Loucy (cell line): ENCODE measurements around the gene MMP20.
A peak's percentile ranks its signal among the peaks of the same experiment; 100 is the strongest.

Source experiments
- H2AFZ ChIP-seq: fragments of 200-600 bp; sonication (generic); 2 replicates; pipeline ENCODE4 v1.6.0; 2016; ENCODE audit warnings: antibody characterized with exemption, mild to moderate bottlenecking, low read length, moderate library complexity
- H3F3A ChIP-seq: fragments of 200-600 bp; 2 replicates; pipeline ENCODE4 v1.6.0; 2016; ENCODE audit warnings: antibody characterized with exemption, low read depth, mild to moderate bottlenecking
- H3K27me3 ChIP-seq: fragments of 200-600 bp; sonication (generic); 2 replicates; pipeline ENCODE4 v1.6.1; 2014; ENCODE audit warnings: low read length, mild to moderate bottlenecking; ENCODE audit not compliant: insufficient read depth, poor library complexity, severe bottlenecking
- H3K36me3 ChIP-seq: fragments of 200-600 bp; sonication (generic); 2 replicates; pipeline ENCODE4 v1.6.1; 2016; ENCODE audit warnings: low read length; ENCODE audit not compliant: insufficient read depth
- H3K4me1 ChIP-seq: fragments of 200-600 bp; sonication (generic); 2 replicates; pipeline ENCODE4 v1.5.1; 2014; ENCODE audit warnings: low read length, mild to moderate bottlenecking; ENCODE audit not compliant: insufficient read depth, poor library complexity, severe bottlenecking
- H3K4me2 ChIP-seq: fragments of 200-600 bp; sonication (generic); 2 replicates; pipeline ENCODE4 v1.6.0; 2014; ENCODE audit warnings: antibody characterized with exemption, low read length, low read depth, mild to moderate bottlenecking; ENCODE audit not compliant: poor library complexity, severe bottlenecking
- H3K4me3 ChIP-seq: fragments of 200-600 bp; sonication (generic); 2 replicates; pipeline ENCODE4 v1.5.1; 2014; ENCODE audit warnings: low read length, mild to moderate bottlenecking, mixed read lengths; ENCODE audit not compliant: poor library complexity, severe bottlenecking
- H3K79me2 ChIP-seq: fragments of 200-600 bp; sonication (generic); 2 replicates; pipeline ENCODE4 v1.6.1; 2014; ENCODE audit warnings: low read length; ENCODE audit not compliant: insufficient read depth
- H3K9ac ChIP-seq: fragments of 200-600 bp; sonication (generic); 2 replicates; pipeline ENCODE4 v1.6.0; 2014; ENCODE audit warnings: mild to moderate bottlenecking, low read depth, low read length, moderate library complexity; ENCODE audit not compliant: poor library complexity, severe bottlenecking
- H3K9me2 ChIP-seq: fragments of 200-600 bp; sonication (generic); replicated peaks from 2 replicates; pipeline ENCODE4 v1.6.1; 2016; ENCODE audit warnings: low read depth, low read length, mixed read lengths
- H3K9me3 ChIP-seq: fragments of 200-600 bp; sonication (generic); 2 replicates; pipeline ENCODE4 v1.6.1; 2014; ENCODE audit warnings: mild to moderate bottlenecking, antibody characterized with exemption, low read length, low read depth; ENCODE audit not compliant: insufficient read depth
- H4K20me1 ChIP-seq: fragments of 200-600 bp; sonication (generic); 2 replicates; pipeline ENCODE4 v1.6.0; 2014; ENCODE audit warnings: antibody characterized with exemption, low read length, mild to moderate bottlenecking; ENCODE audit not compliant: insufficient read depth, poor library complexity, severe bottlenecking
- CTCF ChIP-seq: fragments of 200-600 bp; sonication (generic); conservative IDR thresholded peaks from 2 replicates; pipeline ENCODE4 v1.5.1; 2014; ENCODE audit warnings: mild to moderate bottlenecking, antibody characterized with exemption, low read length
- EZH2phosphoT487 ChIP-seq: fragments of 200-600 bp; IDR thresholded peaks from 2 replicates; pipeline ENCODE4 v1.6.1; 2018; ENCODE audit warnings: antibody characterized with exemption, mild to moderate bottlenecking, moderate library complexity, borderline replicate concordance

Gene MMP20

DNA sequence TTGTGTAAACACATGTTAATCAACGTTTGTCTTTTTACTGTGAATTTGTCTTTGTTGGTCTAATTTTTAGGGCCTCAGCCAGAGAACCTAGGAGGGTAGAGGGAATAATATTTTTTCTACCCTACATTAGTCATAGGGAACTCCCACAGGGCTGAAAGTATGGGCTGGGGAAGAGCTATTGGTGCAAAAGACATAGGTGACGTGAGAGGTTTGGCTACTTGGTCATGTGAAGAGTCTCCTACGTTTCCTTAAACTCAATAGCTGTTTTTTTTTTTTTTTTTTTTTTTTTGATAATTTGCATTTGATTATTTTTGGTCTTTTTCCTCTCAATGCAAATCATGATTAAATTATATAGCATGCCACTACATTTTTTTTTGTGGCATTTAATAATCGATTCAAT, 78.7 kb downstream of the MMP20 start:
- Histone ChIP-seq H3K4me2 (peak overlapping the region; percentile 49), H3K9me3 (no peaks in the 10 kb centered on the region), H3F3A (0 out of 2 replicates have a peak, but pooled peaks cover 3% of the 10 kb centered on the region), H2AFZ (no peak overlapping the region), H3K4me1 (peaks cover 52% of the 10 kb centered on the region), H3K9me2 (no peaks in the 10 kb centered on the region), H3K36me3 (no peaks in the 10 kb centered on the region), H3K27me3 (no peaks in the 10 kb centered on the region), H3K79me2 (no peaks in the 10 kb centered on the region), H3K9ac (no peak overlapping the region), H4K20me1 (no peaks in the 10 kb centered on the region), H3K4me3 (no peak overlapping the region)
- no peak for TF ChIP-seq CTCF
- no peak for TF ChIP-seq EZH2phosphoT487

DNA sequence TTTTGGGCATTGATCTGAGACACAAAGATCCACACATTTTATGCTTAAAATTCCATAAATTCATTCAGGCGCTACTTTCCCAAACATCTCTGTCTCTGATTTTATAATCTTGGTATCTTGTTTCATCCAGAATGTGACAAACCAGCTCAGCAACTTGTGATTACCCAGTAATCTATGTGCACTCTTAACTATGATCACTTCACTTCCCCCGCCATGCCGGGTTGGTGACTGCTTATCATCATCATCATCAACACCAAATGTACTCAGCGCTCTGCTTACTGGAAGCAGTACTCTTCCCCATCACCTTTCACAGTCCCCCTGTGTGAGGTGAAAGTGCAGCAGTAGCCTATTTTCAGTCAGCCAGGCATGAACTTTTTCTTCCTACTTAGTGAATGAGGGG, 79.4 kb downstream of the MMP20 start:
- Histone ChIP-seq H3K79me2 (no peaks in the 10 kb centered on the region), H3K27me3 (no peaks in the 10 kb centered on the region), H3K4me1 (peaks cover 45% of the 10 kb centered on the region), H3K4me2 (no peak overlapping the region), H3K9me2 (no peaks in the 10 kb centered on the region), H3K9me3 (no peaks in the 10 kb centered on the region), H3K9ac (no peak overlapping the region), H3F3A (0 out of 2 replicates have a peak, but pooled peaks cover 3% of the 10 kb centered on the region), H3K4me3 (no peak overlapping the region), H2AFZ (no peak overlapping the region), H3K36me3 (no peaks in the 10 kb centered on the region), H4K20me1 (no peaks in the 10 kb centered on the region)
- no peak for TF ChIP-seq CTCF
- TF ChIP-seq EZH2phosphoT487 = no peak

DNA sequence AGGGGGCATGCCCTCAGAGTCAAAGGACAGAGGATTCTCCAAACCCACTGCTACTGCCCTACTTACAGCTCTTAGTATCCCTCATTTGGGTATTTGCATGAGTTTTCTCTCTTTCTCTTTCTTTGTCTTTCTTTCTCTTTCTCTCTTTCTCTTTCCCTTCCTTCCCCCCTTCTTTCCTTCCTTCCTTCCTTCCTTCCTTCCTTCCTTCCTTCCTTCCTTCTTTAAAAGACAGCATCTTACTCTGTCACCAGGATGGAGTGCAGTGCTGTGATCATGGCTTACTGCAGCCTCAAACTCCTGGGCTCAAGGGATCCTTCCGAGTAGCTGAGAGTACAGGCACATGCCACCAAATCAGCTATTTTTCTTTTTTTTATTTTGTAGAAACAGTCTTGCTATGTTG, 80.5 kb downstream of the MMP20 start:
- H3K79me2 ChIP-seq = no peaks in the 10 kb centered on the region
- no peak overlapping the region for H2AFZ ChIP-seq
- no peaks in the 10 kb centered on the region for H3K9me3 ChIP-seq
- H3K9ac ChIP-seq = no peak overlapping the region
- no peak for TF ChIP-seq CTCF
- TF ChIP-seq EZH2phosphoT487 = no peak
- no peak overlapping the region for H3K4me2 ChIP-seq
- H3K36me3 ChIP-seq = no peaks in the 10 kb centered on the region
- no peaks in the 10 kb centered on the region for H3K27me3 ChIP-seq
- peaks cover 46% of the 10 kb centered on the region for H3K4me1 ChIP-seq
- H3K9me2 ChIP-seq = no peaks in the 10 kb centered on the region
- no peaks in the 10 kb centered on the region for H4K20me1 ChIP-seq
- 0 out of 2 replicates have a peak, but pooled peaks cover 3% of the 10 kb centered on the region for H3F3A ChIP-seq
- H3K4me3 ChIP-seq = no peak overlapping the region
